HEK293 (cell line): Measurements from ENCODE around the gene CHCHD6.

Source experiments
- CTCF ChIA-PET: fragments of 350-600 bp; formaldehyde crosslinking; extraction: SDS; loops from one replicate; lab custom pipeline; 2021; ENCODE audit warnings: antibody characterized with exemption; lab: Yijun Ruan, JAX
- POLR2A ChIA-PET: fragments of 300-600 bp; formaldehyde crosslinking; extraction: SDS; loops from one replicate; lab custom pipeline; 2020; ENCODE audit warnings: antibody characterized with exemption, inconsistent platforms; lab: Yijun Ruan, JAX
- H3K27ac ChIP-seq: fragments of 200-500 bp; sonication (Bioruptor generic); 2 replicates; pipeline ENCODE4 v1.5.1; 2014; ENCODE audit warnings: low read depth, low read length, control low read depth, inconsistent platforms; ENCODE audit errors: extremely low read depth
- H3K36me3 ChIP-seq, 2 experiments: fragments of 200-500 bp in 1 of 2; sonication (Bioruptor generic) in 1 of 2; 1 replicate in 1 of 2; 2 replicates in 1 of 2; pipeline ENCODE4 v1.5.1; 2014 to 2017; ENCODE audit warnings: inconsistent platforms in 2 of 2, low read length in 2 of 2; ENCODE audit not compliant: control insufficient read depth in 2 of 2, insufficient read depth in 1 of 2
- H3K4me1 ChIP-seq: fragments of 200-500 bp; sonication (Bioruptor generic); 2 replicates; pipeline ENCODE4 v1.5.1; 2014; ENCODE audit warnings: mild to moderate bottlenecking, low read length, inconsistent platforms; ENCODE audit not compliant: control insufficient read depth, insufficient read depth
- H3K4me3 ChIP-seq: 2 replicates; pipeline ENCODE4 v1.5.1; 2011; ENCODE audit warnings: low read depth, mild to moderate bottlenecking, control low read depth, low read length, moderate library complexity
- H3K9me3 ChIP-seq: fragments of 200-500 bp; sonication (Bioruptor generic); 2 replicates; pipeline ENCODE4 v1.5.1; 2014; ENCODE audit warnings: low read depth, low read length, inconsistent platforms; ENCODE audit not compliant: control insufficient read depth, insufficient read depth
- HOXA7 ChIP-seq: sonication (generic); formaldehyde crosslinking; IDR thresholded peaks from 2 replicates; pipeline ENCODE4 v1.8.1; 2022; ENCODE audit warnings: missing genetic modification reagents, borderline replicate concordance
- OSR2 ChIP-seq: fragments of 450-650 bp; formaldehyde crosslinking; IDR thresholded peaks from 2 replicates; pipeline ENCODE4 v1.5.1; 2016; ENCODE audit warnings: missing biosample characterization, missing genetic modification characterization
- RBAK ChIP-seq: fragments of 450-650 bp; formaldehyde crosslinking; IDR thresholded peaks from 2 replicates; pipeline ENCODE4 v1.5.1; 2016; ENCODE audit warnings: missing biosample characterization, missing genetic modification characterization
- ZBTB1 ChIP-seq: fragments of 450-650 bp; formaldehyde crosslinking; IDR thresholded peaks from 2 replicates; pipeline ENCODE4 v1.5.1; 2016; ENCODE audit warnings: missing biosample characterization, missing genetic modification characterization
- ZBTB26 ChIP-seq: fragments of 450-650 bp; formaldehyde crosslinking; optimal IDR thresholded peaks from 2 replicates; pipeline ENCODE3; 2016; ENCODE audit warnings: missing biosample characterization, mild to moderate bottlenecking, missing genetic modification characterization
- ZFP69B ChIP-seq: fragments of 450-650 bp; formaldehyde crosslinking; IDR thresholded peaks from 2 replicates; pipeline ENCODE4 v1.5.1; 2016; ENCODE audit warnings: missing biosample characterization, missing genetic modification characterization
- ZNF112 ChIP-seq: fragments of 450-650 bp; formaldehyde crosslinking; IDR thresholded peaks from 2 replicates; pipeline ENCODE4 v1.5.0; 2017; ENCODE audit warnings: missing biosample characterization, missing genetic modification characterization
- ZNF175 ChIP-seq: fragments of 450-650 bp; formaldehyde crosslinking; IDR thresholded peaks from 2 replicates; pipeline ENCODE4 v1.5.1; 2016; ENCODE audit warnings: missing biosample characterization, missing genetic modification characterization
- ZNF239 ChIP-seq: fragments of 450-650 bp; formaldehyde crosslinking; IDR thresholded peaks from 2 replicates; pipeline ENCODE4 v1.5.1; 2016; ENCODE audit warnings: missing biosample characterization, missing genetic modification characterization
- ZNF266 ChIP-seq: fragments of 450-650 bp; formaldehyde crosslinking; IDR thresholded peaks from 2 replicates; pipeline ENCODE4 v1.5.1; 2016; ENCODE audit warnings: missing biosample characterization, missing genetic modification characterization, low read depth
- ZNF394 ChIP-seq: fragments of 450-650 bp; formaldehyde crosslinking; IDR thresholded peaks from 2 replicates; pipeline ENCODE4 v1.5.1; 2016; ENCODE audit warnings: missing biosample characterization, missing genetic modification characterization, mild to moderate bottlenecking, moderate library complexity, borderline replicate concordance
- ZNF544 ChIP-seq: fragments of 450-650 bp; formaldehyde crosslinking; IDR thresholded peaks from 2 replicates; pipeline ENCODE4 v1.5.0; 2017; ENCODE audit warnings: missing biosample characterization, missing genetic modification characterization
- ZNF580 ChIP-seq: fragments of 450-650 bp; formaldehyde crosslinking; IDR thresholded peaks from 2 replicates; pipeline ENCODE4 v1.5.1; 2016; ENCODE audit warnings: missing biosample characterization, missing genetic modification characterization
- ZNF624 ChIP-seq: fragments of 450-650 bp; formaldehyde crosslinking; IDR thresholded peaks from 2 replicates; pipeline ENCODE4 v1.5.1; 2017; ENCODE audit warnings: missing biosample characterization, missing genetic modification characterization
- ZNF692 ChIP-seq: fragments of 450-650 bp; formaldehyde crosslinking; IDR thresholded peaks from 2 replicates; pipeline ENCODE4 v1.5.1; 2016; ENCODE audit warnings: missing biosample characterization, missing genetic modification characterization
- ZNF777 ChIP-seq: fragments of 450-650 bp; formaldehyde crosslinking; IDR thresholded peaks from 2 replicates; pipeline ENCODE4 v1.5.1; 2017; ENCODE audit warnings: missing biosample characterization, missing genetic modification characterization, borderline replicate concordance
- ZNF791 ChIP-seq: fragments of 450-650 bp; formaldehyde crosslinking; IDR thresholded peaks from 2 replicates; pipeline ENCODE4 v1.5.1; 2016; ENCODE audit warnings: missing biosample characterization, missing genetic modification characterization
- ZNF792 ChIP-seq: fragments of 450-650 bp; formaldehyde crosslinking; IDR thresholded peaks from 2 replicates; pipeline ENCODE4 v1.5.1; 2016; ENCODE audit warnings: missing biosample characterization, missing genetic modification characterization
- ZSCAN16 ChIP-seq: fragments of 450-650 bp; formaldehyde crosslinking; IDR thresholded peaks from 2 replicates; pipeline ENCODE4 v1.5.1; 2016; ENCODE audit warnings: missing biosample characterization, missing genetic modification characterization
- TF ChIP-seq, protein P1 (sequence below): fragments of 450-650 bp; formaldehyde crosslinking; IDR thresholded peaks from 2 replicates; pipeline ENCODE4 v1.5.1; 2016; ENCODE audit warnings: missing biosample characterization, missing genetic modification characterization, low read depth
- TF ChIP-seq, protein P2 (sequence below): sonication (generic); formaldehyde crosslinking; IDR thresholded peaks from 2 replicates; pipeline ENCODE4 v1.8.1; 2022; ENCODE audit warnings: mild to moderate bottlenecking, moderate library complexity, missing genetic modification reagents
- TF ChIP-seq, protein P3 (sequence below): fragments of 450-650 bp; formaldehyde crosslinking; IDR thresholded peaks from 2 replicates; pipeline ENCODE4 v1.5.1; 2016; ENCODE audit warnings: missing biosample characterization, missing genetic modification characterization
- TF ChIP-seq, protein P4 (sequence below): fragments of 450-650 bp; formaldehyde crosslinking; IDR thresholded peaks from 2 replicates; pipeline ENCODE4 v1.5.1; 2016; ENCODE audit warnings: missing biosample characterization, missing genetic modification characterization

Gene CHCHD6

DNA sequence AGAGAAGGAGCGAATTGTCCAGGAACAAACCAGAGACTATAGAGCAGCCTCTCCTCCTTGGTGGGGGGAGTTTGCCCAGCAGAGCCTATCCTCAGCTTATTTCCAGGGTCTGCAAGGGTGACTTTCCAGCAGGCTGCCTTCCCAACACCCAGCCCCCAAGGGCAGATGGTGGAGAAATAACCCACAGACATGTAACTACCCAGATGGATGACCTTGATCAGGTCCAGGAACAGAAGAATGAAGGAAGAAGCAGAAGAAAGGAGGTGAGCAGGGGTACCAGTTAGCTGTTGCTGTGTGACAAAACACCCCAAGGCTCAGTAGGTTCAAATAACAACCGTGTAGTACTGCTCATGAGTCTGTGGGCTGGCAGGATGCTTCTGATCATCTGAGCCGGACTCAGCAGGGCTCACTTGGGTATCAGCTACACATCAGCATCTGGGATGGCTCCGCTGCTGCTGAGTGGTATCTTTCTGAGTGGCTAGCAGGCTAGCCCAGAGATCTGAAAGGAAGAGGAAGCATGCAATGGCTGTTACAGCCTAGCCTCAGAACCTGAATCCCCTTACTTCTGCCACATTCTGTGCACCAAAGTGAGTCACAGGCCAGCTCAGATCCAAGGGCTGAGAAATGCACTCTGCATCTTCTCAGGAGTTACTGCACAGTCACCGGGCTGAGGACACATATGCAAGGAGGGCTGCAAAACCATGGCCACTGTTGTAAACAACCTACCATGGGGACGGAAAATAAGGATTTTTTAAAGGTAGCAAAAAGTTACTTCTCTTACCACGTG, 26.9 kb upstream of the CHCHD6 start:
- ChIA-PET CTCF (interaction anchor here (1.5 to 1.7 kb wide), 2 partner anchors 8 to 777 kb away, joined by 3 to 5 read pairs; no protein-coding TSS in a partner anchor), POLR2A (interaction anchor here (1.4 kb wide), 1 partner anchor 20 kb away, joined by 3 read pairs; no protein-coding TSS in a partner anchor)
- TF ChIP-seq, protein P1, sequence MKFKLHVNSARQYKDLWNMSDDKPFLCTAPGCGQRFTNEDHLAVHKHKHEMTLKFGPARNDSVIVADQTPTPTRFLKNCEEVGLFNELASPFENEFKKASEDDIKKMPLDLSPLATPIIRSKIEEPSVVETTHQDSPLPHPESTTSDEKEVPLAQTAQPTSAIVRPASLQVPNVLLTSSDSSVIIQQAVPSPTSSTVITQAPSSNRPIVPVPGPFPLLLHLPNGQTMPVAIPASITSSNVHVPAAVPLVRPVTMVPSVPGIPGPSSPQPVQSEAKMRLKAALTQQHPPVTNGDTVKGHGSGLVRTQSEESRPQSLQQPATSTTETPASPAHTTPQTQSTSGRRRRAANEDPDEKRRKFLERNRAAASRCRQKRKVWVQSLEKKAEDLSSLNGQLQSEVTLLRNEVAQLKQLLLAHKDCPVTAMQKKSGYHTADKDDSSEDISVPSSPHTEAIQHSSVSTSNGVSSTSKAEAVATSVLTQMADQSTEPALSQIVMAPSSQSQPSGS (tag by site-specific recombination) = no peak
- TF ChIP-seq ZNF791 (tag by site-specific recombination) = no peak
- no peak for TF ChIP-seq ZNF239 (tag by site-specific recombination)
- no peak for TF ChIP-seq ZNF580
- no peak for TF ChIP-seq ZNF266
- no peak for TF ChIP-seq ZNF777 (tag by site-specific recombination)
- TF ChIP-seq ZBTB1 (tag by site-specific recombination) = no peak
- TF ChIP-seq ZNF544 (tag by site-specific recombination) = no peak
- TF ChIP-seq, protein P2, sequence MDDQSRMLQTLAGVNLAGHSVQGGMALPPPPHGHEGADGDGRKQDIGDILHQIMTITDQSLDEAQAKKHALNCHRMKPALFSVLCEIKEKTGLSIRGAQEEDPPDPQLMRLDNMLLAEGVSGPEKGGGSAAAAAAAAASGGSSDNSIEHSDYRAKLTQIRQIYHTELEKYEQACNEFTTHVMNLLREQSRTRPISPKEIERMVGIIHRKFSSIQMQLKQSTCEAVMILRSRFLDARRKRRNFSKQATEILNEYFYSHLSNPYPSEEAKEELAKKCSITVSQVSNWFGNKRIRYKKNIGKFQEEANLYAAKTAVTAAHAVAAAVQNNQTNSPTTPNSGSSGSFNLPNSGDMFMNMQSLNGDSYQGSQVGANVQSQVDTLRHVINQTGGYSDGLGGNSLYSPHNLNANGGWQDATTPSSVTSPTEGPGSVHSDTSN (CRISPR knock-in tag) = no peak
- Histone ChIP-seq H3K4me1 (no peaks in the 10 kb centered on the region), H3K9me3 (no peaks in the 10 kb centered on the region), H3K27ac (no peak overlapping the region), H3K4me3 (no peak overlapping the region), H3K36me3 (no peaks in the 10 kb centered on the region)

DNA sequence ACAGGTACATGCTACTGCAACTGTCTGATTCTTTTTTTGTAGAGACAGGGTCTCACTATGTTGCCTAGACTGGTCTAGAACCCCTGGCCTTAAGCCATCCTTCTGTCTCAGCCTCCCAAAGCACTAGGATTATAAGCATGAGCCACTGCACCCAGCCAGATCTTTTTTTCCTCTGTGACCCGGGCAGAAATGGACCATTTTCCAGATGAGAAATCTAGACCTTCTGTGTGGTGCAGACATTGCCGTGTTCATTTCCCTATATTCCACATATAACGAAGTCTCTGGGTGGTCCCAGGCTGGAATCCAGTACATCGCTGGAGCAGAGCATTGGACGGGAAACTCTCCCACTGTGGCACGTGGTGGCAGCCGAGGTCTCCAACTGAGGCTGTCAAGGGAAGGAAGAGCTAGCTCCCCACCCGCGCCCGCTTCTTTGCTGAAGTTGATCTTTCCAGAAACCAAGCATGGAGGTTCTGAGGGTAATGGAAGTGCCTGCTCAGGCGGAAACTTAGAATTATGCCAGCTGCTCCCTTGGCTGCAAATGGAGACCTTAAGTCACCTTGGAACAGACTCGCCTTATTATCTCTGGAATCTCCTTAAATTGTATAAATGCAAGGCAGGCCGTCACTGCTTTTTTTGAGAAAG, 26.1 kb upstream of the CHCHD6 start:
- TF ChIP-seq RBAK (tag by site-specific recombination) (no peak), ZNF175 (tag by site-specific recombination) (no peak), ZSCAN16 (tag by site-specific recombination) (no peak), HOXA7 (no peak), ZNF394 (tag by site-specific recombination) (no peak), ZNF624 (tag by site-specific recombination) (no peak), ZNF112 (tag by site-specific recombination) (no peak), ZNF792 (tag by site-specific recombination) (no peak), ZNF692 (tag by site-specific recombination) (no peak), OSR2 (no peak), ZBTB26 (tag by site-specific recombination) (no peak), ZFP69B (tag by site-specific recombination) (no peak)
- TF ChIP-seq, protein P3, sequence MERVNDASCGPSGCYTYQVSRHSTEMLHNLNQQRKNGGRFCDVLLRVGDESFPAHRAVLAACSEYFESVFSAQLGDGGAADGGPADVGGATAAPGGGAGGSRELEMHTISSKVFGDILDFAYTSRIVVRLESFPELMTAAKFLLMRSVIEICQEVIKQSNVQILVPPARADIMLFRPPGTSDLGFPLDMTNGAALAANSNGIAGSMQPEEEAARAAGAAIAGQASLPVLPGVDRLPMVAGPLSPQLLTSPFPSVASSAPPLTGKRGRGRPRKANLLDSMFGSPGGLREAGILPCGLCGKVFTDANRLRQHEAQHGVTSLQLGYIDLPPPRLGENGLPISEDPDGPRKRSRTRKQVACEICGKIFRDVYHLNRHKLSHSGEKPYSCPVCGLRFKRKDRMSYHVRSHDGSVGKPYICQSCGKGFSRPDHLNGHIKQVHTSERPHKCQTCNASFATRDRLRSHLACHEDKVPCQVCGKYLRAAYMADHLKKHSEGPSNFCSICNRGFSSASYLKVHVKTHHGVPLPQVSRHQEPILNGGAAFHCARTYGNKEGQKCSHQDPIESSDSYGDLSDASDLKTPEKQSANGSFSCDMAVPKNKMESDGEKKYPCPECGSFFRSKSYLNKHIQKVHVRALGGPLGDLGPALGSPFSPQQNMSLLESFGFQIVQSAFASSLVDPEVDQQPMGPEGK (tag by site-specific recombination) = no peak
- TF ChIP-seq, protein P4, sequence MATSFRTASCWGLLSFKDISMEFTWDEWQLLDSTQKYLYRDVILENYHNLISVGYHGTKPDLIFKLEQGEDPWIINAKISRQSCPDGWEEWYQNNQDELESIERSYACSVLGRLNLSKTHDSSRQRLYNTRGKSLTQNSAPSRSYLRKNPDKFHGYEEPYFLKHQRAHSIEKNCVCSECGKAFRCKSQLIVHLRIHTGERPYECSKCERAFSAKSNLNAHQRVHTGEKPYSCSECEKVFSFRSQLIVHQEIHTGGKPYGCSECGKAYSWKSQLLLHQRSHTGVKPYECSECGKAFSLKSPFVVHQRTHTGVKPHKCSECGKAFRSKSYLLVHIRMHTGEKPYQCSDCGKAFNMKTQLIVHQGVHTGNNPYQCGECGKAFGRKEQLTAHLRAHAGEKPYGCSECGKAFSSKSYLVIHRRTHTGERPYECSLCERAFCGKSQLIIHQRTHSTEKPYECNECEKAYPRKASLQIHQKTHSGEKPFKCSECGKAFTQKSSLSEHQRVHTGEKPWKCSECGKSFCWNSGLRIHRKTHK (tag by site-specific recombination) = no peak
- Histone ChIP-seq H3K36me3 (no peaks in the 10 kb centered on the region), H3K4me1 (no peaks in the 10 kb centered on the region), H3K27ac (no peak overlapping the region), H3K9me3 (no peaks in the 10 kb centered on the region), H3K4me3 (no peak overlapping the region)
- POLR2A ChIA-PET = interaction anchor here (1.4 kb wide), 1 partner anchor 20 kb away, joined by 3 read pairs; no protein-coding TSS in a partner anchor
- CTCF ChIA-PET = interaction anchor here (0.8 to 2.3 kb wide), 5 partner anchors 9 to 776 kb away, joined by 3 to 6 read pairs (median 4); no protein-coding TSS in a partner anchor
